Right lobe of liver (tissue), 4 donors: Measurements from ENCODE around the gene UBXN1.

ENCODE experiments used
- CTCF ChIP-seq, 4 donors: fragments of 200-600 bp in 3 of 4; fragments of 450-650 bp in 1 of 4; IDR thresholded peaks; one replicate each; pipeline versions ENCODE4 v1.5.1 to v1.8.0; 2016 to 2022; ENCODE audit warnings: antibody characterized with exemption in 4 of 4, mild to moderate bottlenecking in 2 of 4
- POLR2A ChIP-seq: fragments of 450-650 bp; IDR thresholded peaks from one replicate; pipeline ENCODE4 v1.6.1; 2017; ENCODE audit warnings: antibody characterized with exemption, mild to moderate bottlenecking
- donor health status: DM: no; HTN: no; CAD: no.
- donor health status: DM: no; HTN: no; CAD: no.
- donor health status: DM: no; HTN: yes; CAD: no.

- TF ChIP-seq CTCF (IDR thresholded peaks at IDR 0.05) = no peak
- TF ChIP-seq POLR2A = no peak
Observed at GRCh38 chr11:62627713-62628112, 51.2 kb downstream of the UBXN1 start.
